A673 (cell line): ENCODE data around the gene EPHX1.

Source experiments
- CTCF ChIP-seq: fragments of 300-800, 200-600 bp; sonication (generic); conservative IDR thresholded peaks from 2 replicates; pipeline ENCODE4 v1.5.1; 2017; ENCODE audit warnings: low read depth, mild to moderate bottlenecking, antibody characterized with exemption, low read length, moderate library complexity, mixed read lengths
- EZH2 ChIP-seq: fragments of 200-600 bp; sonication (generic); IDR thresholded peaks from 2 replicates; pipeline ENCODE4 v1.6.1; 2017; ENCODE audit warnings: borderline replicate concordance, low read depth, mild to moderate bottlenecking, mixed read lengths, antibody characterized with exemption, low read length; ENCODE audit not compliant: poor library complexity, severe bottlenecking

- TF ChIP-seq CTCF (no peak), EZH2 (no peak)
These were observed 24.7 kb downstream of the EPHX1 start for GRCh38 chr1:225834417-225835329.
